ENCODE measurements around the gene CCNDBP1.

CCNDBP1 gene

GRCh38 chr15:43237842-43238470, 52.8 kb downstream of the CCNDBP1 start:
- H3K9ac ChIP-seq (ENCODE audit: low read length) = no peak overlapping the region
- H3K4me3 ChIP-seq (ENCODE audit: low read length) = no peak overlapping the region
- no peak overlapping the region for H2AFZ ChIP-seq (ENCODE audit: low read depth, low read length)
- H3K27ac ChIP-seq (ENCODE audit: low read length) = no peak overlapping the region
- no peak overlapping the region for H3K4me2 ChIP-seq (ENCODE audit: low read length)
- H3K4me1 ChIP-seq (ENCODE audit: low read length) = no peaks in the 10 kb centered on the region
- no peaks in the 10 kb centered on the region for H3K79me2 ChIP-seq (ENCODE audit: low read length)
- H3K9me3 ChIP-seq (ENCODE audit: insufficient read depth, low read length) = no peaks in the 10 kb centered on the region
- no peaks in the 10 kb centered on the region for H3K27me3 ChIP-seq (ENCODE audit: low read depth, low read length)
- no peaks in the 10 kb centered on the region for H3K36me3 ChIP-seq (replicated peaks; ENCODE audit: low read depth, low read length)
- no peaks in the 10 kb centered on the region for H4K20me1 ChIP-seq (ENCODE audit: insufficient read depth, low read length)
- TF ChIP-seq EZH2phosphoT487 (IDR thresholded peaks at IDR 0.05; ENCODE audit: low read depth) (no peak), CTCF (IDR thresholded peaks at IDR 0.05; ENCODE audit: low read depth, low read length) (no peak)

- no peak overlapping the region for H3K27ac ChIP-seq (ENCODE audit: low read length)
Observed at GRCh38 chr15:43238671-43239131, 53.5 kb downstream of the CCNDBP1 start.

GRCh38 chr15:43239732-43240491, 54.7 kb downstream of the CCNDBP1 start:
- H4K20me1 ChIP-seq (ENCODE audit: insufficient read depth, low read length) = no peaks in the 10 kb centered on the region
- no peaks in the 10 kb centered on the region for H3K79me2 ChIP-seq (ENCODE audit: low read length)
- H3K36me3 ChIP-seq (replicated peaks; ENCODE audit: low read depth, low read length) = no peaks in the 10 kb centered on the region
- no peak overlapping the region for H3K27ac ChIP-seq (ENCODE audit: low read length)
- H3K4me2 ChIP-seq (ENCODE audit: low read length) = no peak overlapping the region
- H3K9ac ChIP-seq (ENCODE audit: low read length) = no peak overlapping the region
- TF ChIP-seq EZH2phosphoT487 (IDR thresholded peaks at IDR 0.05; ENCODE audit: low read depth) = no peak
- TF ChIP-seq CTCF (IDR thresholded peaks at IDR 0.05; ENCODE audit: low read depth, low read length) = no peak
- H3K4me3 ChIP-seq (ENCODE audit: low read length) = no peak overlapping the region
- no peaks in the 10 kb centered on the region for H3K4me1 ChIP-seq (ENCODE audit: low read length)
- H2AFZ ChIP-seq (ENCODE audit: low read depth, low read length) = no peak overlapping the region
- no peaks in the 10 kb centered on the region for H3K9me3 ChIP-seq (ENCODE audit: insufficient read depth, low read length)
- no peaks in the 10 kb centered on the region for H3K27me3 ChIP-seq (ENCODE audit: low read depth, low read length)

More at GRCh38 chr15:43238671-43239131, 53.5 kb downstream of the CCNDBP1 start:
- TF ChIP-seq EZH2phosphoT487 (IDR thresholded peaks at IDR 0.05; ENCODE audit: low read depth) (no peak), CTCF (IDR thresholded peaks at IDR 0.05; ENCODE audit: low read depth, low read length) (no peak)
- no peaks in the 10 kb centered on the region for H3K36me3 ChIP-seq (replicated peaks; ENCODE audit: low read depth, low read length)
- H4K20me1 ChIP-seq (ENCODE audit: insufficient read depth, low read length) = no peaks in the 10 kb centered on the region
- H3K9me3 ChIP-seq (ENCODE audit: insufficient read depth, low read length) = no peaks in the 10 kb centered on the region
- no peak overlapping the region for H3K4me3 ChIP-seq (ENCODE audit: low read length)
- no peak overlapping the region for H2AFZ ChIP-seq (ENCODE audit: low read depth, low read length)
- H3K4me2 ChIP-seq (ENCODE audit: low read length) = no peak overlapping the region
- no peaks in the 10 kb centered on the region for H3K4me1 ChIP-seq (ENCODE audit: low read length)
- H3K9ac ChIP-seq (ENCODE audit: low read length) = no peak overlapping the region
- H3K27me3 ChIP-seq (ENCODE audit: low read depth, low read length) = no peaks in the 10 kb centered on the region
- no peaks in the 10 kb centered on the region for H3K79me2 ChIP-seq (ENCODE audit: low read length)

GRCh38 chr15:43241100-43241499, 55.9 kb downstream of the CCNDBP1 start:
- no peaks in the 10 kb centered on the region for H3K27me3 ChIP-seq (ENCODE audit: low read depth, low read length)
- no peak overlapping the region for H3K9ac ChIP-seq (ENCODE audit: low read length)
- no peak overlapping the region for H2AFZ ChIP-seq (ENCODE audit: low read depth, low read length)
- H3K27ac ChIP-seq (ENCODE audit: low read length) = no peak overlapping the region
- H3K4me2 ChIP-seq (ENCODE audit: low read length) = no peak overlapping the region
- H3K79me2 ChIP-seq (ENCODE audit: low read length) = no peaks in the 10 kb centered on the region
- no peak for TF ChIP-seq EZH2phosphoT487 (IDR thresholded peaks at IDR 0.05; ENCODE audit: low read depth)
- TF ChIP-seq CTCF (IDR thresholded peaks at IDR 0.05; ENCODE audit: low read depth, low read length) = no peak
- no peaks in the 10 kb centered on the region for H3K36me3 ChIP-seq (replicated peaks; ENCODE audit: low read depth, low read length)
- H3K9me3 ChIP-seq (ENCODE audit: insufficient read depth, low read length) = no peaks in the 10 kb centered on the region
- H3K4me3 ChIP-seq (ENCODE audit: low read length) = no peak overlapping the region
- H3K4me1 ChIP-seq (ENCODE audit: low read length) = no peaks in the 10 kb centered on the region
- no peaks in the 10 kb centered on the region for H4K20me1 ChIP-seq (ENCODE audit: insufficient read depth, low read length)

All from OCI-LY3 (cell line).